Psoas muscle (tissue), 8 donors: ENCODE results near the gene SMG7. TPM values are rescaled to one million over a fixed set of nuclear protein-coding genes. Genes with fewer than 3 reads are reported as not detected.
A peak's percentile ranks its signal among the peaks of the same experiment; 100 is the strongest.

Experiments
- ATAC-seq, 4 donors: fragments of 200-7000 bp; cut with Tn5 transposase; one replicate each; pipeline ENCODE4 v1.9.1; 2020; ENCODE audit warnings: moderate library complexity in 3 of 4, mild to moderate bottlenecking in 2 of 4
- DNase-seq, 2 donors: peaks; one replicate each; pipeline ENCODE4 v3.0.0-alpha.2; 2020
- H3K27ac ChIP-seq: fragments of 200-600 bp; one replicate; pipeline ENCODE4 v1.8.0; 2022
- H3K27me3 ChIP-seq, 3 donors: fragments of 200-600 bp in 1 of 3; one replicate each; pipeline versions ENCODE4 v1.6.1 to v1.8.0; 2013 to 2022; ENCODE audit warnings: low read length in 2 of 3, mild to moderate bottlenecking in 2 of 3, moderate library complexity in 1 of 3; ENCODE audit not compliant: insufficient read depth in 3 of 3
- H3K36me3 ChIP-seq, 2 donors: fragments of 200-600 bp in 1 of 2; one replicate each; pipeline versions ENCODE4 v1.6.1 to v1.8.0; 2013 to 2022; ENCODE audit warnings: low read depth in 1 of 2, mild to moderate bottlenecking in 1 of 2, moderate library complexity in 1 of 2; ENCODE audit not compliant: insufficient read depth in 1 of 2
- H3K4me1 ChIP-seq: fragments of 200-600 bp; one replicate; pipeline ENCODE4 v1.8.0; 2022
- H3K4me3 ChIP-seq: fragments of 200-600 bp; one replicate; pipeline ENCODE4 v1.8.0; 2022; ENCODE audit warnings: mild to moderate bottlenecking
- H3K9me3 ChIP-seq: fragments of 200-600 bp; one replicate; pipeline ENCODE4 v1.8.0; 2022
- WGBS, 3 donors: extraction: QIAGEN DNeasy Blood & Tissue Kit; methylation state at CpG; one replicate each; pipeline versions ENCODE4 v1.1.6 to v1.1.7; 2013; 5-methylcytosine and 5-hydroxymethylcytosine counted together
- intact Hi-C, 2 donors: fragments of 100-400 bp; cut with DNase I; formaldehyde crosslinking; loops; one replicate each; pipeline versions ENCODE4 v1.11.0 to v1.14.2; 2022
- polyA plus RNA-seq, 3 donors: library from polyadenylated mRNA; stranded (reverse); fragments of 200-250 nt; gene quantifications; one replicate each; pipeline ENCODE4 v1.2.3, GENCODE V29; 2013
- total RNA-seq, 4 donors: library from RNA; stranded (reverse); fragmentation: NEBNext Ultra II Directional in 2 of 4; extraction: Animal tissue kit (Norgen Biotek cat#: 25700) in 2 of 4; gene quantifications; one replicate each; pipeline versions ENCODE4 v1.2.1 to v1.2.4, GENCODE V29; 2021 to 2023
- TF ChIP-seq, protein P1 (sequence below): fragments of 200-600 bp; IDR thresholded peaks from one replicate; pipeline ENCODE4 v1.8.0; 2022; ENCODE audit warnings: antibody characterized with exemption
- donor health status: healthy with polysubstance abuse.
- donor health status: DM: no; HTN: no; CAD: no; lungs with moderate emphysema.
- donor health status: Bipolar disorder and iron deficiency.
- donor health status: healthy.
- donor health status: DM: yes; HTN: yes; CAD: no.
- donor health status: DM: no; HTN: no; CAD: no.
- donor health status: DM: no; HTN: no; CAD: no.
- donor health status: DM: yes; HTN: yes; CAD: no.

SMG7 gene
- total and polyA plus RNA-seq, 7 donors: 14.1 to 40.3 (median 26.4) TPM

DNA sequence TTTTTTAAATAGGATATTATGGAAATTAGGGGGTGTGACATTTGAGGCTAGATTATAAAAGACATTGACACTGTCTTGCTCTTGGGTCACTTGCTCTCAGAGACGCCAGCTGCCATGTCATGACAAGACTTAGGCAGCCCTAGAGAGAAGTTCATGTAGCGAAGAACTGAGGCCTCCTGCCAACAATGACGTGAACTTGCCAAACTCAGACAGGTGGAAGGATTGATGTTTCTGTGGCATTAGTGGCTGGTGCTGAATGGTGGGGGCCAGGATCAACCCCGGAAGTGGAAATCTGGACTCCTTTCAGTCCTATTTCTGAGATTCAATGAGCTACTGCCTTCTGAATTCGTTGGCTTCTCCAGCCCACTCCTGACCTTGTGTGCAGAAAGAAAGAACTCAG lies 103.3 kb downstream of the SMG7 start:
- H3K9me3 ChIP-seq: no peaks in the 10 kb centered on the region
- no peaks in the 10 kb centered on the region for H3K4me1 ChIP-seq
- H3K27ac ChIP-seq: peak overlapping the region; percentile 46
- H3K27me3 ChIP-seq: no peaks in the 10 kb centered on the region
- no peaks in the 10 kb centered on the region for H3K36me3 ChIP-seq
- DNase-seq (no peak), ATAC-seq (peak in 1 of 4 donors; percentile 48)
- no peak overlapping the region for H3K4me3 ChIP-seq
- intact Hi-C loops: no loop called here
- WGBS, 3 donors: 38 to 43% (median 39%) methylated on average over 5 of the region's 5 CpGs
- TF ChIP-seq, protein P1, sequence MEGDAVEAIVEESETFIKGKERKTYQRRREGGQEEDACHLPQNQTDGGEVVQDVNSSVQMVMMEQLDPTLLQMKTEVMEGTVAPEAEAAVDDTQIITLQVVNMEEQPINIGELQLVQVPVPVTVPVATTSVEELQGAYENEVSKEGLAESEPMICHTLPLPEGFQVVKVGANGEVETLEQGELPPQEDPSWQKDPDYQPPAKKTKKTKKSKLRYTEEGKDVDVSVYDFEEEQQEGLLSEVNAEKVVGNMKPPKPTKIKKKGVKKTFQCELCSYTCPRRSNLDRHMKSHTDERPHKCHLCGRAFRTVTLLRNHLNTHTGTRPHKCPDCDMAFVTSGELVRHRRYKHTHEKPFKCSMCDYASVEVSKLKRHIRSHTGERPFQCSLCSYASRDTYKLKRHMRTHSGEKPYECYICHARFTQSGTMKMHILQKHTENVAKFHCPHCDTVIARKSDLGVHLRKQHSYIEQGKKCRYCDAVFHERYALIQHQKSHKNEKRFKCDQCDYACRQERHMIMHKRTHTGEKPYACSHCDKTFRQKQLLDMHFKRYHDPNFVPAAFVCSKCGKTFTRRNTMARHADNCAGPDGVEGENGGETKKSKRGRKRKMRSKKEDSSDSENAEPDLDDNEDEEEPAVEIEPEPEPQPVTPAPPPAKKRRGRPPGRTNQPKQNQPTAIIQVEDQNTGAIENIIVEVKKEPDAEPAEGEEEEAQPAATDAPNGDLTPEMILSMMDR: no peak

DNA sequence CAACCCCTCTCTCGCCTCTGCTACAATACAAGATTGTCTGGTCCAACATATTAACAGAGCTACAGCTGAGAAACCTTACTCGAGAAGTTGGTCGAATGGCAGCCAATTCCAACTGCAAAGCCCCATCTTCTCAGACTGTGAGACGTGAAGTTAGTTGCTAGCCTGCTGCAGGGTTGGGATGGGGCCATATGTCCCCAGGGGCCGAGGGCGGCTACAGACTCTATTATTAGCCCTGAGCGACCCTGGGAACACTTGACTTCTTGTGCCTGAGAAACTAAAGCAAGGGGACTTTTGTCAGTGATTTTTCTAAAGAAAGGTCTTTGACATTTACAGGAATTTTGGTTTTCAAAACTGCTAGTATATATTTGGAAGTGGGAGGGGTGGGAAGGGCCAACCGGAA lies 104.2 kb downstream of the SMG7 start:
- intact Hi-C loops: no loop called here
- no peaks in the 10 kb centered on the region for H3K36me3 ChIP-seq
- H3K4me3 ChIP-seq: no peak overlapping the region
- ATAC-seq: no peak
- peak overlapping the region; percentile 46 for H3K27ac ChIP-seq
- H3K27me3 ChIP-seq: no peaks in the 10 kb centered on the region
- H3K4me1 ChIP-seq: no peaks in the 10 kb centered on the region
- 53 to 60% (median 55%) methylated on average over 8 of the region's 8 CpGs for WGBS, 3 donors
- no peaks in the 10 kb centered on the region for H3K9me3 ChIP-seq
- no peak for DNase-seq
- TF ChIP-seq, protein P1: no peak

DNA sequence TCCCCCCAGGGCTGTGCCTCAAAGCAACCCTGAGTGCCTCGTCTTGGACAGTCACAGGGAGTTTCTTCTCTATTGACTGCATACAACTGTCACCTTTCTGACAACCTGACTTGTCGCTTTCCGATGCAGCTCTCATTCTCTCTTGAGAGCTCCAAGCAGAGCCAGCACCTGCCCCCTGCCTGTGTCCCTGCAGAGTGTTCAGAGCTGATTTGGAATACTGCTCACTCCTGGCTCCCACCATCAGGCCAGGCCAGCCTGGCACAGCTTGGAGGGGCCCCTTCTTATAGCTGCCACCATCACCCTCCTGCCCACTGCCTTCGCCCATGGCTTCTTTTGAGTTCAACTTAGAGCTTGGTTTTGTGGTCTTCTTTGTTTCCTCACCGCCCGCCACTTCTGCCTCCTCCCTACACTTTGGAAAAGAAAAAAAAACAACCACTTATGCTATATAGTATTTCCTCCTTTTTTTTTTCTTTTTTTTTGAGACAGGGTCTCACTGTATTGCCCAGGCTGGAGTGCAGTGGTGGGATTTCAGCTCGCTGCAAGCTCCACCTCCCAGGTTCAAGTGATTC lies 105.7 kb downstream of the SMG7 start:
- ATAC-seq (no peak), DNase-seq (no peak)
- no peak overlapping the region for H3K4me3 ChIP-seq
- TF ChIP-seq, protein P1: no peak
- H3K27ac ChIP-seq: peak overlapping the region; percentile 23
- H3K9me3 ChIP-seq: no peaks in the 10 kb centered on the region
- WGBS, 3 donors: 89 to 93% (median 93%) methylated on average over 7 of the region's 7 CpGs
- no peaks in the 10 kb centered on the region for H3K36me3 ChIP-seq
- intact Hi-C loops: no loop called here
- no peaks in the 10 kb centered on the region for H3K4me1 ChIP-seq
- H3K27me3 ChIP-seq: no peaks in the 10 kb centered on the region

DNA sequence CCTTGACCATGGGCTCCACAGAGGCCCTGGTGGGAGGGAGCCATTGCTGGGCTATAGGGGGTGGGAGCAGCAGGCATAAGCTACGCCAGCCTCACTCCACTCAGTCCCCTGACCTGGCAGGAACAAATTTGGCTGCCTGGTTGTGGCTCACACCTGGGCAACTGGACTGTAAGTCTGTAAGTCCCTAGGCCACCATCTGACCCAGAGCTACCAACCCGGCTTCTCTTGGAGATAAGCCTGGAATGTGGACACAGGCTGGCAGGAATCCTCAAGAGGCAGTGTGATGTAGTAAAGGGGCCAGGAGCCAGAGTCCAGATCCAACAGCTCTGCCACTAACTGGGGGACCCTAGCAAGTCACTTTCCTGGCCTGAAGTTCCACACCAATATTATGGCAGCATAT lies 106.6 kb downstream of the SMG7 start:
- intact Hi-C loops: no loop called here
- no peak overlapping the region for H3K4me3 ChIP-seq
- ATAC-seq: no peak
- no peaks in the 10 kb centered on the region for H3K27me3 ChIP-seq
- no peaks in the 10 kb centered on the region for H3K36me3 ChIP-seq
- no peak for DNase-seq
- TF ChIP-seq, protein P1: no peak
- no peaks in the 10 kb centered on the region for H3K4me1 ChIP-seq
- H3K9me3 ChIP-seq: no peaks in the 10 kb centered on the region
- 56 to 64% (median 61%) methylated on average over 2 of the region's 2 CpGs for WGBS, 3 donors
- H3K27ac ChIP-seq: no peak overlapping the region

DNA sequence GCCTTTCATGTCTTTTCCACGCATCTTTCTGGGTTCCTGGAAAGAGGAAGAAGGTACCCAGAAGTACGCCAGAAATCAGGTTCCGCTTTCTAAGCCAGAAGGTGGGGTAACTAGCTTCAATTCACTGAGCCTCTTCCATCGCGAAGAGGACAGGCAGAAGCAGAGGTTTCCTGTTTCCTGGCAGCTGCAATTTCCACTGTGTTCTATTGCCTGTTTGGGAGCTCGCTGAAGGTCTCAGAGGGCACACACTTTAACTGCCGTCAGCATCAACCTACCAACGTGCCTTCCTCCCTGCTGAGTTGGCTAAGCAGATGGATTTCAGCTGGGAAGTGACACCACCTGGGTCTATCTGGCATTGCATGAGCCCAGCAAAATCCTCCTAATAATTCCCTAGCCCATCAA lies 108.0 kb downstream of the SMG7 start:
- WGBS, 3 donors: 19 to 22% (median 21%) methylated on average over 8 of the region's 8 CpGs
- no peaks in the 10 kb centered on the region for H3K36me3 ChIP-seq
- H3K4me3 ChIP-seq: no peak overlapping the region
- peak in 3 of 4 donors; percentile 28 to 57 (median 47) for ATAC-seq
- TF ChIP-seq, protein P1: no peak
- H3K9me3 ChIP-seq: no peaks in the 10 kb centered on the region
- H3K4me1 ChIP-seq: no peaks in the 10 kb centered on the region
- intact Hi-C loops: no loop called here
- peak overlapping the region; percentile 41 for H3K27ac ChIP-seq
- DNase-seq: no peak
- H3K27me3 ChIP-seq: no peaks in the 10 kb centered on the region
